ENCODE data around the gene PLCG2.

PLCG2 gene

DNA sequence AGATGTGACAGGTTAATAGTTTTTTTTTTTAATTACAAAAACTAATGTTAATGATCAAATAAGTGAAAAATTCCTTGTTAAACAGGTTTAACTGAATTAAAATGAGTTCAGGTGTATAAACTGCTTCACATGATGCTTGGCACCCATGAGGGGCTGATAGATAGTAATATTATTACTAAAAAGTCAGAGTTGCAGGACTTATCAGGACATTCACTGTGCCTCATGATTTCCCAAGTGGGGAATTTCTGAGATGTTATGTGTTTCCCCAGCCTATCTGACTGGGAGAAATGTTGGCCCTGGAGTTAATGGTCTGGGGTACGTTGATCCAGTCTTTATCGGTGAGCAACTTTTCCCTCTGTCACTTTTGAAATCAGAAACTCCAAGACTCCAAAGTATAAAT lies 102.1 kb downstream of the PLCG2 start:
- no peak for DNase-seq

GRCh38 chr16:81882559-81882958 lies 103.5 kb downstream of the PLCG2 start:
- DNase-seq: no peak

DNA sequence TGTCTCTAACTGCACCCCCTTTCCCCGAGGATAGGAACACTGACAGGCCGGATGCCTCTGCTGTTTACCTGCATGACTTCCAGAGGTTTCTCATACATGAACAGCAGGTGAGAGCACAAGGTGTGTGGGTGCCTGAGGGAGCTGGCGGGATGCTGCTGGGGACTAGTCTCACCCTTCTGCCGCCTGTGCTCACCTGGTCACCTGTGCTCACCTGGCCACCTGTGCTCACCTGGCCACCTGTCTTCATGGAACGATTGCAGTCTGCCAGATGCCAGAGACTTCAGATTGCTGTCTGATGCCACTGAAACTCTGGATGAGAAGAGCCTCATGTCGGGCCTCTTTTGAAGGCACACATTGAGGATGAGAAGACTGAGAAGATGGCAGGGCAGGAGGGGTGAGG lies 104.1 kb downstream of the PLCG2 start:
- no peak for DNase-seq

DNA sequence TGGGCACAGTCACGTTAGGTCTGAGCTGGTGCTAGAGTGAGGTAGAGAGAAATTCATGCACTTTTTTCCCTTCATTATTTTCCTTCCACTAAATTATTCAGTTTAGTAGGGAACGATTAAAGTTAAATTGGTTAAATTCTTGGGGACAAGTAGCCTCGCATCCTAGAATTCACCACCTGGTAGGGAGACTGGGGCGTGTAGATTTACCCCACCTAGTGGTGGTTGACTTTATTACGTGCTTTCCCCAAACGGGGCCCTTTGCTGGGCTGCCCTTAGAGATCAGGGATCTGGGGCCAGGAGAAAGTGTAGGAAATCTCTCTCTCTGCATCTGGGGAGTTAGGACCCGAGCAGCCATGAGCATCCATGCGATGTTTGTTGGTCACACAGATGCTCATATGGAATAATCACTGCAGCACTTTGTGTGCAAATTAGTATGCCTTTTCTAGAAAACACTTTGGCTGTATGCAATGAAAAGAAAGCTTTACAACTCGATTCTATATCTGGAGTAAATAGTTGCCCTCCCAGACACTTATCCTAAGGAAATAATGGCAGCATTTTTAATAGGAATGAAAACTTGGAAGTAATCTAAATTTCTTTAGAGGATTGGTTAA lies 107.0 kb downstream of the PLCG2 start:
- no peak for DNase-seq

GRCh38 chr16:81888520-81889394 lies 109.7 kb downstream of the PLCG2 start:
- DNase-seq: no peak

- no peak for DNase-seq
Measured at GRCh38 chr16:81891736-81892364, 112.8 kb downstream of the PLCG2 start.

GRCh38 chr16:81894592-81894991 lies 115.5 kb downstream of the PLCG2 start:
- no peak for DNase-seq

DNA sequence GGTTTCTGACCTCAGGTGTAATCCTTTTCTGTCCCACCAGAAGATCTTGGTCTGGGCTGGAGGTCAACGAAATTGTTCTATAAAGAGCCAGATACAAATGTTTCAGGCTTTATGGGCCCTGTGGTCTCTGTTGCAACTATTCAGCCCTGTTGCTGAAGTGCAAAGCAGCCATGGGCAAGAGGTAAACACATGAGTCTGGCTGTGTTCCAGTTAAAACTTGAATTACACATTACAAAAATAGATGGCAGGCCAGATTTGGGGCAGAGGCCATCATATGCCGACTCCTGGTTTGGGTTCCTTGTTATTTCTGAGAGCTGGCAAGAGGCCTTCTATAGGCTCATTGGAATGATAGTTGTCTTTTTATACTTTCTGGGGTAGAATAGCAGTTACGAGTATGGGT lies 117.8 kb downstream of the PLCG2 start:
- no peak for DNase-seq

GRCh38 chr16:81899601-81900000 lies 120.5 kb downstream of the PLCG2 start:
- DNase-seq: no peak

- no peak for DNase-seq
Measured at GRCh38 chr16:81900014-81900413, 120.9 kb downstream of the PLCG2 start.

DNA sequence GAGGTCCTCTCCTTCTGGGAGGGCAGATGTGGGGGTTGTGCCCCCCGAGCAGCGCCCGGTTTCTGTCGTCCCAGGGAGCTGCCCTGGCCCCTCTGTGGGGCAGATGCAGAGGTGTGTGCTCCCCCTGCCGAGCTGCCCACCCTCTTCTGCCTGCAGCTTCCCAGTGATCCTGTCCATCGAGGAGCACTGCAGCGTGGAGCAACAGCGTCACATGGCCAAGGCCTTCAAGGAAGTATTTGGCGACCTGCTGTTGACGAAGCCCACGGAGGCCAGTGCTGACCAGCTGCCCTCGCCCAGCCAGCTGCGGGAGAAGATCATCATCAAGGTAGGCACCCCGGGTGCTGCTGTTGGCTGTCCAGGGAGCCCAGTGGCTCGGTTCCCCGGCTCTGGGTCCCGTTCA lies 121.4 kb downstream of the PLCG2 start:
- no peak for DNase-seq

DNA sequence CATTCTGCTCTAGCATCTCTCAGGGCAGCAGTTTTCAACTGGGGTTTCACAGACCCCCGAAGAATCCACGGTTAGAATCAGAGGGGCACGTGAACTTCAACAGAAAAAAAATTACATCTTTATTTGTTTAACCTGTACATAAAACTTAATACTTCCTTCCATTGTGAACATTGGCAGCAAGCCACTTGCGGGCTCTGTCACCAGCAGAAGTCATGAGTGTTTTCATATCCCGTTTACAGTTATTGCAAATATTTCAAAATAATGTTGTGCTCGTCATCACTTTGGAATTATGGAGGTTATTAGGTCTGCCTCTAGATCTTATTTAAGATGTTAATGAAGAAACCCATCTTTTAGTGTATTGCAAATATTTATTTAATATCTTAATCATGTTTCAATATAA lies 122.4 kb downstream of the PLCG2 start:
- DNase-seq: no peak

DNA sequence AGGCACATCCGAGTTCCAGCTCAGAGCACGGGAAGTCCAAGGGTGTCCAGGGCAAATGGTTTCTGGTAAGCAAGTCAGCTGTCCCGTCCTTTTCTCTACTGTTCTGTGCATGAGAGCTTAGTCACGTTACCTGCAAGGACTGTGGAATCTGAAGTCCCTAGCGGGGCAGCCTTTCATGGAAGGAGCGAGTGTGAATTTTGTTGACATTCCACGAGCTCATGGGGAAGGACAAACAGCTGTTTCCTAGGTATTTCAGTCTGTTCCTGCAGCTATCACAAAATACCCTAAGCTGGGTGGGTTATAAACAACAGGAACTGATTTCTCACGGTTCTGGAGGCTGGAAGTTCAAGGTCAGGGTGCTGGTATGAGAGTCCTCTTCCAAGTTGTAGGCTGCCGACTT lies 122.9 kb downstream of the PLCG2 start:
- no peak for DNase-seq

- no peak for DNase-seq
Measured at GRCh38 chr16:81904320-81904719, 125.2 kb downstream of the PLCG2 start.

DNA sequence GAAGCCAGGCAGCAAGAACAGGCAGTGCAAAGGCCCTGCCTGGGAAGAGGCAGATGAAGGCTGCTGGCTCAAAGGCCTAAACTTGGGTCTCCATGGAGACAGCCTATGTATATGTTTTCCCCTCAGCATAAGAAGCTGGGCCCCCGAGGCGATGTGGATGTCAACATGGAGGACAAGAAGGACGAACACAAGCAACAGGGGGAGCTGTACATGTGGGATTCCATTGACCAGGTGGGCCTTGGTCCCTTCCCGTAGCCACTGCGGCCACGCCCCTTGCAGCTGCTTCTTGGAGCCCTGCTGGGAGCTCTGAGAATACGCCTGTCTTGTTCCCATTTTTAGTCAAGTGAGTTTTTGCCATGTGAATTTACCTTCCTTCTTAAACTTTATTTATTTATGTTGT lies 126.2 kb downstream of the PLCG2 start:
- DNase-seq: no peak

DNA sequence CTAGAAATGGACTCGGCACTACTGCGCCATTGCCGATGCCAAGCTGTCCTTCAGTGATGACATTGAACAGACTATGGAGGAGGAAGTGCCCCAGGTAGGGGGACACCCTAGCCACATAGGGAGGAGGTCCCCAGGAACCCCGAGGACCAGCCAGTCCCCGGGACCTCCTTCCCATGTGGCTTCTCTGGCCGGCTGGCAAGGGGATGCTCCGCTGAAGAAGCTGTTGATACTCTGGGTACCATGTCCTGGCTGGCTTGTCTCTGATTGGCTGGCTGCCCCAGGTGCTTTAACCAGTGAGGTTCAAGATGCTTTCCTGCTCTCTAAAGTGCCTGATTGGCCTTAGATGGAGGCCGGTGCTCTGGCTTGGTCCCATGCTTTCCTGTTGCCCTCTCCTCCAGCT lies 128.6 kb downstream of the PLCG2 start:
- DNase-seq: no peak

- DNase-seq: no peak
Measured at GRCh38 chr16:81908466-81909262, 129.6 kb downstream of the PLCG2 start.

DNA sequence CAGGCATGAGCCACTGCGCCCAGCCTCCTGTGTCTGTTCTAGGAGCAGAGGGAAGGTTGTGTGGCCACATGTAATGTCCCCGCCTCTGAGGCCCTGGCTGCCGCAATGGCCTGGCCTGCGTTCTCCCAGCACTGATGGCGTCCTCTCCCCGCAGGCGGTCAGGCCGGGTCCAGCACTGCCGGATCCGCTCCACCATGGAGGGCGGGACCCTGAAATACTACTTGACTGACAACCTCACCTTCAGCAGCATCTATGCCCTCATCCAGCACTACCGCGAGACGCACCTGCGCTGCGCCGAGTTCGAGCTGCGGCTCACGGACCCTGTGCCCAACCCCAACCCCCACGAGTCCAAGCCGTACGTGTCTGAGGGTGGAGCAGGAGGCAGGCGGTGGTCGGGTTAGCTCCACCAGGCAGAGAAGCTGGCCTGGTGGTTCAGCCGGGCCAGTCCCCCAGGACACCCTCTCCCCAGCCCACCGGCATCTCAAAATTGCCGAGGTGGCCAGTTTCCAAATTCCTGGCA lies 131.3 kb downstream of the PLCG2 start:
- no peak for DNase-seq

- no peak for DNase-seq
Measured at GRCh38 chr16:81912395-81912794, 133.3 kb downstream of the PLCG2 start.

- DNase-seq: no peak
Measured at GRCh38 chr16:81913222-81913621, 134.1 kb downstream of the PLCG2 start.

DNA sequence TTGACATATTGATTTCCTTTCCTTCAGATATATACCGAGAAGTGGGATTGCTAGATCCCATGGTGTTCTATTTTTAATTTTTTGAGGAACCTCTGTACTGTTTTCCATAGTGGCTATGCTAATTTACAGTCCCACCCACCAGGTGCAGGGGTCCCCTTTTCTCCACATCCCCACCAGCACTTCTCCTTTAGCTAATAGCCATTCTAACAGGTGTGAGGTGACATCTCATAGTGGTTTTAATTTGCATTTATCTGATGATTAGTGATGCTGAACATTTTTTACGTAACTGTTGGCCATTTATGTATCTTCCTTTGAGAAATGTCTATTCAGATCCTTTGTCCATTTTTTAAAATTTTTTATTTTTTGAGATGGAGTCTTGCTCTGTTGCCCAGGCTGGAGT lies 138.3 kb downstream of the PLCG2 start:
- no peak for DNase-seq

DNA sequence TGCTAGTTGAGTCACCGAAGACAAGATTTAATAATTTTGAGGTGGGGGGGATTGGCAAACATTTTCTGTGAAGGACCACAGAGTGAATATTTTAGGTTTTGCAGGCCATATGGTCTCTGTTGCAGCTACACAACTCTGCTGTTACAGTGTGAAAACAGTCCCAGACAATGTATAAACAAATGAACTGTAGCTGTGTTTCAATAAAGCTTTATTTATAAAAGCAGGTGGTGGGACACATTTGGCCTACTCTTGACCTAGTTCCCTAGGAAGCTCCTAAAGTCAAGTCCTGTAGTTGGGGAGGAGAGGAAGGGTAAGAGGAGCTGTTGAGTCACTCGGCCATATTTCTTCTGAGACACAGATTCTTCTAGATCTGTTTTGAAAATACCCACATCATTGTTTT lies 139.8 kb downstream of the PLCG2 start:
- no peak for DNase-seq

- no peak for DNase-seq
Measured at GRCh38 chr16:81920498-81920897, 141.4 kb downstream of the PLCG2 start.

All from COR-L47 (cell line).